ENCODE results near the gene CCDC89.
A peak's percentile ranks its signal among the peaks of the same experiment; 100 is the strongest.
"Not testable (repeated sequence)": the region's sequence is repeated elsewhere in the genome, so short reads cannot be mapped to it uniquely, and the experiment has no call there.

CCDC89 gene

GRCh38 chr11:85685125-85685819 lies 723 bp downstream of the CCDC89 start:
- no peak for DNase-seq

- DNase-seq, result peak; percentile 68
These were observed 3.4 kb downstream of the CCDC89 start for GRCh38 chr11:85682330-85683305.

- DNase-seq, result no peak
These were observed 5.1 kb downstream of the CCDC89 start for GRCh38 chr11:85680897-85681296.

GRCh38 chr11:85679576-85679975 lies 6.4 kb downstream of the CCDC89 start:
- no peak for DNase-seq

GRCh38 chr11:85673393-85673792 lies 12.6 kb downstream of the CCDC89 start:
- no peak for DNase-seq

GRCh38 chr11:85672105-85672902 lies 13.7 kb downstream of the CCDC89 start:
- DNase-seq, result no peak

GRCh38 chr11:85670949-85671663 lies 14.9 kb downstream of the CCDC89 start:
- not testable (repeated sequence) for DNase-seq

- no peak for DNase-seq
These were observed 17.8 kb downstream of the CCDC89 start for GRCh38 chr11:85668157-85668556.

- DNase-seq, result no peak
These were observed 19.3 kb downstream of the CCDC89 start for GRCh38 chr11:85666687-85667086.

GRCh38 chr11:85665733-85666132 lies 20.3 kb downstream of the CCDC89 start:
- no peak for DNase-seq

- peak; percentile 91 for DNase-seq
These were observed 21.1 kb downstream of the CCDC89 start, which contains the start of gene CREBZF for GRCh38 chr11:85664615-85665481. CREBZF (minus strand) TSS chr11:85665129; CDS start chr11:85664875, 254 bp downstream.

GRCh38 chr11:85663753-85664614 lies 22.0 kb downstream of the CCDC89 start:
- peak; percentile 82 for DNase-seq

GRCh38 chr11:85663080-85663752 lies 22.8 kb downstream of the CCDC89 start:
- no peak for DNase-seq

- DNase-seq, result no peak
These were observed 23.9 kb downstream of the CCDC89 start for GRCh38 chr11:85661972-85662664.

- no peak for DNase-seq
These were observed 27.8 kb downstream of the CCDC89 start for GRCh38 chr11:85658180-85658579.

- DNase-seq, result no peak
These were observed 29.2 kb downstream of the CCDC89 start for GRCh38 chr11:85656777-85657176.

- DNase-seq, result not testable (repeated sequence)
These were observed 31.7 kb downstream of the CCDC89 start for GRCh38 chr11:85654343-85654742.

GRCh38 chr11:85652786-85653447 lies 33.1 kb downstream of the CCDC89 start:
- DNase-seq, result no peak
